GM18861 (cell line): Measurements from ENCODE around the gene CSNK1E.

Experiments
- ATAC-seq: cut with Tn5 transposase; IDR thresholded peaks from one replicate; pipeline ENCODE4 v1.9.1; 2021; ENCODE audit not compliant: unreplicated experiment

The CSNK1E gene

DNA sequence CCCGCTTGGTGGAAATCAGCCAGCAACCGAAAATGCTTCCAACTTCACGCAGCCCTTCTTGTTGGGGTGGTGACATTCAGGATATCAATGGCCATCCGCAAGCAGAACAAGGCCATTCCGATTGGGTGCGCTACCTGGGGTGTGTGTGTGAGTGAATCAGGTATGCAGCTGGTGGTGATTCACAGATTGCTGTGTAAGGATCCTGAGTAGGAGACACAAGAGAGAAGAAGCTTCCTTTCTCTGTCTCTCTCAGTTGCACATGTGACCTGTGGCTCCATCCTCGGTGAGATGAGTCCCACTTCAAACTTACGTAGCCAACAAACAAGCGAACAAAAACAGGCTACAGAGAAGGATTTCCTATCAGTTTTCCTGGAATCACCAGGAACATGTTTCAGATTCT lies 34.8 kb downstream of the CSNK1E start:
- no peak for ATAC-seq

DNA sequence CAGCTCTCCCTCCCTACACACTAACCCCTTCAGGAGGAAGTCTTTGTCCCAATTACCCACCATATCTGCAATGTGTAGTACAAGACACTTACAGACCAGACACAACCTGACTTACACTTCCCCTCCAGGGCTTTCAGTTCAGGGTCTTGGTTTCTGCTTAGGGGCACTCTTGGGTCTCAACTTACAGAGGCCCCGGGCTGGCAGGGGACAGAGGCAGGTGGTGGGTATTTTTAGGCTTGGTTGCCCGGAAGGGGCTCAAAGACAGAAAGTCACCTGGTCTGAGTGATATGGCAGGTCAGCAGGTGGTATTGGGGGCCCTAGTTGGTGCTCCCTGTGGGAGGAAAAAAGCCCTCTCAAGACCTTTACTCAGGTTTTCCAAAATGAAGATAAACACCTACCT lies 41.1 kb downstream of the CSNK1E start:
- ATAC-seq: no peak

DNA sequence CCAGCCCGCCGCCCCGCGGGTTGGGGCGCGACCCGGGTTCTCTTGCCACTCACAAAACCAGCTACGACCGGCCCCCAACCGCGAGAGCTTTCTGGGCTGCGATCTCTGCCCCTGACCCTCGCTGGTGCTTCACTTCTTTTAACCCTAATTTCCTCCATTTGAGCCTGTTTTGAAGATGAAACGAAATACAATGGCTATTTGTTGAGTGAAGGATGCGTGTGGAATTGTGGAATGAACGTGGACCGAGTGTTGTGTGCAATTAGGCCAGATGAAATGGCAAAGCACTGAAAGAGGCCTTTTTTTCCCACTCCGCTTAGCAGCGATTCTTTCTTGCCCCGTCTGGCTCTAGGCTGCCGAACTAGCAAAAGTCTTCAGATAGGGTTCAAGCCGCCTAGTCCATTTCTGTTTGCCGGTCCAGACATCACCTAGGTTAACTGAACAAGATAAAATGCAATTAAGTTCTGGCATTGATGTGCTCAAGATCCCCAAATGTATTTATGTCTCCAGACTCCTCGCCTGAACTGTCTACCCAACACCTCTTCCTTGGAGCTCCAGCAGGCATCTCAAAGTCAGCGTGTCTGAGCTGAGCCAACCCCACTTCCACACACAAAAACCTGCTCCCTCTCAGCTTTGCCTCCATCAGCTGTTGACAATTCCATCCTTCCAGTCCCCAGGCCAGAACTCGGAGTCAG lies 44.0 kb downstream of the CSNK1E start:
- ATAC-seq: no peak

DNA sequence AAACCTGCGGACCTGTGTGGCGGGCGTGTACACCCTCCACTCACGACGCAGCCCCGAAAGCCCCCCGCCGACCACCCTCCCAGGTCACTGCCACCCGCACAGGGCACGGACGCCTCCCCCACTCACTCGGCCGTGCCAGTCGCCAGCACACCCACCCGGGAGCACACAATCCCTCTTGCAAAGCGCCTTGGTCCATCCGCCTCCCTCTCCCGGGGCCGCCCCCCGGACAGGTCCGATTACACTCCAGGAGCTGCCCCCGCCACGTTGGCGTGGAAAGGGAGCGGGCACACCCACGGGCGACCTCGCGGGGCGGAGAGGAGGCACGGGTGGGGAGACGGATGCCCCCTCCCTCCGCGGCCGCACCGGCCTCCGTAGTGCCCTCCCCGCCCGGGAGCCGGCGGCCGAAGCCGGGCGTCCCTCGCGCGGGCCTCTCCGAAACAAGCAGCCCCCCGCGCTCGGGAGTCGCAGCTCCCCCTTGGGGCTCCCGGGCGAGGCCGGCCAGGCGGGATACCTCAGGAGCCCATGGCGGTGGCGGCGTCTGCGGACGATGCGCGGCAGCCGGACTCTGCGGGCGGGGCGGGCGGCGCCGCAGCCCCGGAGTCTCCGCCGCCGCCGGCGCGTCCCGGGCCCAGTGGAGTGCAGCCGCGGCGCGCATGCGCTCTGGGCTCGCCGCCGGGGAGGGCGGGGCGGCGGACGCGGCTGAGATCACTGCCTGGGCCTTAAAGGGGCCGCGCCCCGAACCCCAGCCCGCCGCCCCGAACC lies 44.7 kb downstream of the CSNK1E start, which contains the start of gene TMEM184B:
Gene TMEM184B, minus strand, starts transcription at position 638 of the 762 bp plus-strand sequence. CDS start 25,049 bp downstream, outside the sequence.
- no peak for ATAC-seq

DNA sequence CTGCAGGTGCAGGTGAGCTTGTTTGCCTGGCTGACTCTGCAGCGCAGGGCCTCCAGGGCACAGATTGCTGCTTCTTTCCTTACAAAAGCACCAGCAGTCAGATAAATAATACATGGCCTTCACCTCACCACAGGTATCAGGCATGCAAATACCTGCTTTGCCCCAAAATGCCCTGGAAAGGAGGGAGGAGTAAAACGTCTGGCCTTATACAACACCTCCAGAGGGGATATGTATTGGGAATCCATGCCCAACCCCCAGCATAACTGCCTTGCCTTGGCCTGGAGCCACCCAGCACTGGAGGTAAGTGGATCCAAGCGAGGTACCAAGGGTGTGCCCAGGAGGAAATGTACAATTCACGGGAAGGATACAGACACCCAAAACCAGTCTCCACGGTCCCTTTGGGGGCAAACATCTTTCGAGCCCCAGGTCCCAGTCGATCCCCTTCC lies 45.3 kb downstream of the CSNK1E start:
- no peak for ATAC-seq

DNA sequence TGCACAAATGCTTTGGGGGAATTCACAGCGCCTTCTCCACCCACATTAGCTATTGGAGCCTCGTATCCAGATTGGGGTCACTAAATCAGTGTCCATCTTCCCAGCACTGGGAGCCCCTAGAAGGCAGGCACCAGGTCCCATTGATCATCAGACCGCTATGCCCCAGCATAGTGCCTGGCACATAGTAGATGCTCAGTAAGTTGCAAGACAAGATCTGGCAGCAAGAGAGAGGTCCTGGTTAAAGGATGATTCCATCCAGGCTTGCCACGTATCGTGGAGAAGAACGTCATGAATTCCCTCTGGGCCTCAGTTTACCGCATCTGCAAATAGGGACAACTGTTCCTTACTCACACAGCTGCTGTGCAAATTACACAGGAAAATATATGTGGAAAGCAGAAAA lies 46.1 kb downstream of the CSNK1E start:
- no peak for ATAC-seq

DNA sequence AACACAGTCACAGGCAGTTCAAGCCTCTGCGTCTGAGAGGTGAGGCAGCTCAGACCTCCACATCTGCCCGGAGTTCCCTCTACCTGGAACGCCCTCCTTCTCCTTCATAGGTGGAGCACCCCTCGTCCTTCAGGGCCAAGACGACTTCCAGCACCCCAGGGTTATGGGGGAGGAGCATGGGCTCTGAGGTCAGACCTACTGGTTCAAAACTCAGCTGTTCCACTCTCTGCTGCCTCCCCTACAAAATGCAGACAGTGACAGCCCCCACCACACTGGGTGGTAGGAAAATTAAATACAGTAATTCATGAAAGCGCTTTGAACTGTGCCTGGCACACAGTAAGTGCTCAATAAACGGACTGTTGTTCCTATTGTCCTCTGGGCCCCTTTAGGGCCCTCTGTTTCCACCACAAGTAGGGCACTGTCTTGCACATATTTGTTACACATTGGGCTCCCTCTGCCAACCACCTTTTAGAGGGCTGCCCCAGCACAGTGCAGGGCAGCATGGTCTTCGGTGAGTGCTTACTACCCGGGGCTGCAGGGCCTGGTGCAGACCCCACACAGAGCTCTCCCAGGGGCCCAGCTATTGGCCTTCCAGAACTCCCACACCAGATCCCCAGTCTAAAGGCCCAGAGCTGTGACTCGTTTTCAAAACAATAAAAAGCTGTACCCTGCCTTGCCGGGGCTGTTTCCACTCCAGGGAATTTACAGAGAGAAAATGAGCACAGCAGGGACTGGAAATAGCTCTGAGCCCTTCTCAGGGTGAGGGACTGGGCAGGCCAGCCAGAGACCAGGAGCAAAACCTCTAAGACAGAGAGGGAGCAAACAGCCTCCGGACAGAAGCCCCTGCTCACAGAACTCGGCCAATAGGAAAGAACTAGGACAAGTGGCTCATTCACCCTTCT lies 46.9 kb downstream of the CSNK1E start:
- no peak for ATAC-seq

DNA sequence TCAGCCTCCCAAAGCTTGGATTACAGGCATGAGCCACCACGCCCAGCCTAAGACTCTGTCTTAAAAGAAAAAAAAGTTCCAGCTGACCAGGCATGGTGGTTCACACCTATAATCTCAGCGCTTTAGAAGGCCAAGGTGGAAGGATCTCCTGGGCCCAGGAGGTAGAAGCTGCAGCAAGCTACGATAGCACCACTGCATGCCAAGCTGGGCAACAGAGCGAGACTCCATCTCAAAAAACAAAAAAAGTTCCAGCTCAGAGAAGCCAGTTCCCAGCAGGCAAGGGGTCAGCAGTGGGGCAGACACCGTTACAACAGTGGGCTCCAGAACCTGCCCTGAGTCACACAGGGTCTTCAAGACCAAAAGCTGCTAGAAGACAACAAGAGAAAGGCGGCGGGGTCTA lies 47.8 kb downstream of the CSNK1E start:
- no peak for ATAC-seq

DNA sequence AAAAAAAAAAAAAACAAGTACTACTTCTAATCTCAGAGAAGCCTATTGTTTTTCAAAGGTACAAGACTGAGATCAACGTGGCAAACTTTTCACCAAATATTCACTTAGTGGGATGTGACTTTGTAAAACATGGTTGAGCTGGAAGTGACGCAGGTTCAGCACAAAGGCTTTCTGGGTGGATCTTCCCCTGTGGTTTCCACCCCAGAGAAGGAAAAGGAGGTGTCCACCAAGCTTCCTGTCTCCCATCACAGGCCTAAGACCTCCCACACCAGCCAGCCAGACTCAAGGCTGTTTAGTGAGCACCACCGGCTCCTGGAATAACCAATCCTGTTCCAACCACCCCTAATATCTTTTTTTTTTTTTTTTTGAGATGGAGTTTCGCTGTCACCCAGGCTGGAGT lies 50.1 kb downstream of the CSNK1E start:
- ATAC-seq: no peak

DNA sequence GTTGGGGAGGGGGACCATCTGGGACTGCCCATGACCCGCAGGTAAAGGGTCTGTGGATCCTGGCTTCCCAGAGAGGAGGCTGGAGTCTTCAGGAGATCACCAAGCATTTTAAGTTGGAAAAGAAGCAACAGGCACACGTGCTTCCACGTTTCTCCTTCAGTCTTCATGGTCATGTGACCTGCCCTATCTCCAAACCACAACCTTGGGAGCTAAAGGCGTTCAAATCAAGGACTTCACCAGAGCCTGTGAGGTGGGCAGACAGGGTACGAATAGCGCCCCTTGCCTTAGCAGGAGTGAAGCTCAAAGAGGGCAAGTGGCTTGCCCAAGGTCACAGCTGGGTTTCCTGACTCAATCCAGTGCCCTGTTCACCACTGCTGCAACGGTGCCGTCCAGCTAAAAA lies 51.1 kb downstream of the CSNK1E start:
- no peak for ATAC-seq

DNA sequence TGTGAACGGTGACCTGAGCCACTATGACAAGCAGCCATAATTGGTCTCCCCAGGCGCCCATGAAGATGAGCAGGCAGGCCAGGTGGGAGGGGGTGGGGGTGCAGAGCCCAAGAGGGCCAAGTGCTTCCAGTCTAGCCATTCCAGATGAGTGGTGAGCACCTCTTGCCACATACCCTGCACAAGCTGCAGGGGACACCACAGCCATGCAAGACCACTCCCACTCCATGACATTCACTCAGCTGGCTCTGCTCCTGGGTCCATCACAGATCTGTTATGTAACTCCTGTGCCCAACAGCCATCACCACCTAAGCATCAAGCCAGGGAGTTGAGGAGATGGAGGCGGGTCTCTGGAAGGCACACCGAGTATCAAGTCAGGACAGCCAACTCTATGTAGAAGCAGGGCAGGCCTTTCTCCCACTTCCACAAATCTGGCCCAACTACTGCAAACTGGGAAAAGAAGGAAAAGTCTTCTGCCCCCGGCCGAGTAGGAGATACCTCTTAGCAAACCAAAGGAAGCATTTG lies 52.9 kb downstream of the CSNK1E start:
- ATAC-seq: no peak

DNA sequence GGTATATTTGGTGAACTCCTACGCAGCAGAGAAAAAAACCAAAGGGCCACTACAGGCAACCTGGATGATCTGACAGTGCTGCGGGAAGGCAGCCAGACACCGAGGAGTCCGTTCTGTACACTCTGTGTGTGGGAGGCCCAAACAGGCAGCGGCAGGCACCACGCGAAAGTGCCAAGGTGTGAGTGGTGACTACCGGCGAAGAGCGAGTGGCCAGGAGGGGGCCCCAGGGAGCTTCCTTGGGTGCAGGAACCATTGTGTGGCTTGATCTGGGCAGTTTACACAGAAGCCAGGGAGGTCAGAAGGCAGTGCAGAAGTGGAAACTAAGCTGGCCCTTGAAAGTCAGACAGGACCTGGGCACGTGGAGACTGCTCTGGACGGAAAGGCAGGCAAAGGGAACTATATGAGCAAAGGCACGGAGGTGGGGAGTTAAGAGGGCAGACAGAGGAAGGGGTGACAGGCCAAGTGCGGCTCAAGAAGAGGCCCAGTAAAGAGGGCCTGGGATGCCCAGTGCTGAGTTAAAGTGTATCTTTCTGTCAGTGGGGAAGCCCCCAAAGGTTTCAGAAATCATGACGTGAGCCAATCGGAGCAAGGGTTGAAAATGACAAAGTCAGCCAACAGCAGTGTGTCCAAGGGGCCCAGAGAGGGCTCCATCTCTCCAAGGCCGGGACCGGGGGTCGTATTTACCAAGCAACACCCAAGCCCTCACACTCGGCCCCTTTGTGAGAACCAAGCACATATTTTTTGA lies 55.0 kb downstream of the CSNK1E start:
- no peak for ATAC-seq

DNA sequence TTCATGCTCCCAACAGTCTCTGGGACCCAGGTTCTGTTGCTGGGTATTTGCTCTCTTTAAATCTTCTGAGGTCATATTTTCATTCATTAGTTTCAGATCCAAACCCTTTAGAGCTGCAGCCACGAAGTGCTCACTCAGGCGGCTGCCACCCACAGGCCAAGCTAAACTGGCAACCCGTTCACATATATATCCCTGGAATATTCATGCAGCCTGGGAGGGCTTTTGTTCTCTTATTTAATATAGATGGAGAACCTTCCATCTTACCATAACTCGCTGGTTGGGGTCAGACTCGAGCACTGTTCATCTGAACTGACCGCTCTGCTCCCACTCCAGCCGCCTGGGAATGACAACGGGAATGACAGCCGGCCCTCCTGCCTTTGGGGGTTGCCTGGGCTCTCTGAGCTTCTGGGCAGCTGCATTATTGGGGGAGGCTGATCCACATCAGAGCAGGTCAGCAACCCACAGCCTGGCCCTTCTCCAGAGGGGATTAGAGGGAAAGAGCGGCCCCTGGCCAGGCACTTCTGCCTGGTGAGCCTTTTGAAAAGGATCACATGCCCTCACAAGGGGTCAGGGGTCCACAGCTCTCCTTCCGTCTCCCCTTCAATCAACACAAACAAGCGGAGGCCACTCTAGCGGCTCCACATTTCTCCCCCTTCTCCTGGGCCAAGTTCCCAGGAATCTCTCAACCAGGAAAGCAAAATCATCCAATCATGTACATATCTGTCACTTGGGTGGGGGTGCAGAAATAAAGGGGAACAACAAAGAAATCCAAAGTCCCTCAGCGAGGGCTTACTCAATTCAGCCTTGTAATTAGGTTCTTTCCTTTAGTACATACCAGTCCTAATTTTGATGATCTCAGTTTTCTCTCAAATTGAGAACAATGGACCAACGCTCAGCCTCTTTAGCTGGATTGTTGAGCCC lies 56.2 kb downstream of the CSNK1E start:
- no peak for ATAC-seq

DNA sequence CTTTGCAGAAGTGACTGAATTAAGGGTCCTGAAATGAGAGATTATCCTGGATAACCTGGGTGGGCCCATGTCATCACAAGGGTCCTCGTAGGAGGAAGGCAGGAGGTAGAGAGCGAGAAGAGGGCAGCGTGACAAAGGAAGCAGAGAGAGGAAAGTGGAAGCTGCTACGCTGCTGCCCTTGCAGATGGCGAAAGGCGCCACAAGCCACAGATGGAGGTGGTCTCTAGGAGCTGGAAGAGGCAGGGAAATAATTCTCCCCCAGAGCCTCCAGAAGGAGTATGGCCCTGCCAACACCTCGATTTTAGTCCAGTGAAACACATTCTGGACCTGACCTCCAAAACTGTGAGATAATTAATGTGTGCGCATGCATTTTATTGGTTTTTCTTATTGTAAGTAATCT lies 57.9 kb downstream of the CSNK1E start:
- ATAC-seq: no peak

DNA sequence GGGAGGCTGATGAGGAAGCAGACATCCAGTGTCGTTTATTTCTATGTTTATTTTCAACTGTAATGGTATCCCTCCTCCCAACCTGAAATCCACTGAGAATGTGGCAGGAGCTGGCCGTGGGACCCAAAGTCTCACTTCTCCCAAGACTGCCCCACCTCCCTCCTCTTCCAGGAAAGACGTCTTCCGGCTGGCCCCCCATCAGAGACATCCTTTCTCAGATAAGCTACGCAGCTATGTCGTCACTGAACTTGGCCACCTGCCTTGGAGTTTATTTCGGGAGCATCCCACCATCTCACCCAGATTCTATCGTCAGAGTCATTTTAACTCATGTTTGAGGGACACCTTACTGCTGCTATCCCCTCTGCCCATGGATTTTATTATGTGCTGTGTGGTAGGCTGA lies 58.3 kb downstream of the CSNK1E start:
- no peak for ATAC-seq

DNA sequence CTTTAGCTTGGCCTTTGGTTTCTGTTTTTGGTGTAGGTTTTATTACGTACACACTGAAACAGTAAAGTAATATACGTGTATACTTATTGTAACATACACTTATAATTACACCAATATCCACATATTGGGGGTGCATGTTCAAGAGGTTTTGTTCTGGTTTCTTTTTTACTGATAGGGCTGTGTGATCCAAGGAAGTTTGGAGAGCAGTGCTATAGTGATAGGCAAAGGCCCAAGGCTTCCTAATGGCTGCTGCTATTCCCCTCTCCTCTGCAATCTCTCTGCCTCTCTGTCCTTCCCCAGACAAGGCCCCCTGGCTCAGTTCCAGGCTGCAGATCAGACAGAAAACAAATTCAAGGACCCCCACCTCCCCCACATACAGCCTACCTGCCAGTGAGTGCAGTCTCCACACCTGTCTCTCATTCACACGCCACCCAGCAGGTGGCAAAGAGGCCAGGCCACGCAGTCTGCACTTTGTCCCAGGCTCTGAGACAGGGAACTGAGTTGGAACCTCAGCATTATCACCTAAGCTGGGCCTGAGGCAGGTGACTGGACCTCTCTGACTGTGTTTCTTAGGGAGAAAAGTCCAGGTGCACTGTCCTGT lies 59.5 kb downstream of the CSNK1E start:
- ATAC-seq: no peak

DNA sequence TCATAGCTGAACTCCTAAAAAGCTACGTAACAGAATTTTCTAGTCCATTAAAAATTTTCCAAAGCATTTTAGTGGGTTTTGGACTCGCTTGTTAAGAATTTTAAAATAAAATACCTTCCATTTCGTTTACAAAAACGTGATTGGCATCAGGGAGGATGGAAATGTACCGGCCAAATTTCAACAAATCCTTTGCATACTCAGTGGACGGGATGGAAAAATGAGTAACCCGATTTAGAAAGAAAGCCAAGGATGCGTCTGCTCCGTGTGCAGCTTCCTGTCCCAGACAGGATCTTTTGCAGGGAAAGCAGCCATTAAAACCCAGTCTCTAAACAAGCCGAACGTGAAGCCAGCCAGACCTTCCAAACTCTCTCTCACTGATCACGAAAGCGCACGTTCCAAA lies 60.1 kb downstream of the CSNK1E start:
- no peak for ATAC-seq

DNA sequence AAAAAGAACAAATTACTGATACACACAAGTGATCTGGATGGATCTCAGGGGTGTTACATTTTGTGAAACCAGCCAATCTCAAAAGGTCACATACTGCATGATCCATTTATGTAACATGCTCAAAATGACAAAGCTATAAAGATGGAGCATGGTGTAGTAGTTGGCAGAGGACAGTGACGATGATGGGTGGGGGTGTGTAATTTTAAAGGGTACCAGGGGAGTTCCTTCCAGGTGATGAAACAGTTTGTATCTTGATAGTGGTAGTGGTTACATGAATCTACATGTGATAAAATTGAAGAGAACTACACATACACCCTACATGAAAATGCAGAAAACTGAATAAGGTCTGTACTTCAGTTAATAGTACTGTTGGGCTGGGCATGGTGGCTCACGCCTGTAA lies 61.5 kb downstream of the CSNK1E start:
- no peak for ATAC-seq

DNA sequence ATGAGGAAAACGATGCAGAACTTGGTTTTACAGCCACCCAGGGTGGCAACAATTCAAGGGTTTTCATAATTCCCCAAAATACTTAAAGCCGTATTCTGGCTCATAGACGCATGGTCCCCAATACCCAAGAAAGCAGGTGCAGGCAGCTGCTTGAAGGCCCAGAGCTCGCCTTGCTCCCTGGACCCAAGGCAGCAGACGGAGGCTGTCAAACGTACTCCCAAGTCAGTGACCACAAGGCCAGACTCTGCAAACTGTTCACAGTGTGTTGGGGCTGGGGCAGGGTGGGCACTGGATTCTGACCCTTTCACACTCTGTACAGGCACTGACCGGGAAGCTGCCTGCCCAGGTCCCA lies 65.9 kb downstream of the CSNK1E start:
- ATAC-seq: no peak
